ENCODE measurements around the gene PLCZ1. TPM values are rescaled to one million over a fixed set of nuclear protein-coding genes. Genes with fewer than 3 reads are reported as not detected.
"Not testable (repeated sequence)": the region's sequence is repeated elsewhere in the genome, so short reads cannot be mapped to it uniquely, and the experiment has no call there.

PLCZ1 gene
- not detected for total RNA-seq

GRCh38 chr12:18737819-18738218 is at the start of gene PLCZ1, which contains the start of gene CAPZA3:
Gene PLCZ1 (minus strand): TSS chr12:18738012. CDS start chr12:18737371, 641 bp downstream.
Gene CAPZA3 (plus strand): TSS chr12:18738119. CDS start chr12:18738269, 150 bp downstream.
- H3K9me3 ChIP-seq, result peaks cover 4 to 14% of the 10 kb centered on the region in 2 donors
- H3K4me1 ChIP-seq, result no peaks in the 10 kb centered on the region
- H3K27ac ChIP-seq, result no peak within 1 kb of the TSS
- no peaks in the 10 kb centered on the region for H3K36me3 ChIP-seq
- H3K27me3 ChIP-seq, result no peaks in the 10 kb centered on the region
- DNase-seq (ENCODE audit: low spot score), result no peak
- TF ChIP-seq, protein P1, sequence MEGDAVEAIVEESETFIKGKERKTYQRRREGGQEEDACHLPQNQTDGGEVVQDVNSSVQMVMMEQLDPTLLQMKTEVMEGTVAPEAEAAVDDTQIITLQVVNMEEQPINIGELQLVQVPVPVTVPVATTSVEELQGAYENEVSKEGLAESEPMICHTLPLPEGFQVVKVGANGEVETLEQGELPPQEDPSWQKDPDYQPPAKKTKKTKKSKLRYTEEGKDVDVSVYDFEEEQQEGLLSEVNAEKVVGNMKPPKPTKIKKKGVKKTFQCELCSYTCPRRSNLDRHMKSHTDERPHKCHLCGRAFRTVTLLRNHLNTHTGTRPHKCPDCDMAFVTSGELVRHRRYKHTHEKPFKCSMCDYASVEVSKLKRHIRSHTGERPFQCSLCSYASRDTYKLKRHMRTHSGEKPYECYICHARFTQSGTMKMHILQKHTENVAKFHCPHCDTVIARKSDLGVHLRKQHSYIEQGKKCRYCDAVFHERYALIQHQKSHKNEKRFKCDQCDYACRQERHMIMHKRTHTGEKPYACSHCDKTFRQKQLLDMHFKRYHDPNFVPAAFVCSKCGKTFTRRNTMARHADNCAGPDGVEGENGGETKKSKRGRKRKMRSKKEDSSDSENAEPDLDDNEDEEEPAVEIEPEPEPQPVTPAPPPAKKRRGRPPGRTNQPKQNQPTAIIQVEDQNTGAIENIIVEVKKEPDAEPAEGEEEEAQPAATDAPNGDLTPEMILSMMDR (IDR thresholded peaks at IDR 0.05), result no peak
- no peak within 1 kb of the TSS for H3K4me3 ChIP-seq

- DNase-seq (ENCODE audit: low spot score); H3K27ac ChIP-seq; H3K4me1 ChIP-seq; H3K27me3 ChIP-seq; H3K36me3 ChIP-seq; H3K9me3 ChIP-seq; H3K4me3 ChIP-seq: not testable (repeated sequence)
Measured at GRCh38 chr12:18785465-18785864, 47.7 kb upstream of the PLCZ1 start.

GRCh38 chr12:18782827-18783226 is 45.0 kb upstream of the PLCZ1 start:
- no peak overlapping the region for H3K4me3 ChIP-seq
- no peak overlapping the region for H3K27ac ChIP-seq
- H3K9me3 ChIP-seq, result peaks cover 0 to 8% of the 10 kb centered on the region in 2 donors
- H3K4me1 ChIP-seq, result no peaks in the 10 kb centered on the region
- TF ChIP-seq, protein P1 (IDR thresholded peaks at IDR 0.05), result no peak
- no peak for DNase-seq (ENCODE audit: low spot score)
- H3K36me3 ChIP-seq, result no peaks in the 10 kb centered on the region
- no peaks in the 10 kb centered on the region for H3K27me3 ChIP-seq

DNA sequence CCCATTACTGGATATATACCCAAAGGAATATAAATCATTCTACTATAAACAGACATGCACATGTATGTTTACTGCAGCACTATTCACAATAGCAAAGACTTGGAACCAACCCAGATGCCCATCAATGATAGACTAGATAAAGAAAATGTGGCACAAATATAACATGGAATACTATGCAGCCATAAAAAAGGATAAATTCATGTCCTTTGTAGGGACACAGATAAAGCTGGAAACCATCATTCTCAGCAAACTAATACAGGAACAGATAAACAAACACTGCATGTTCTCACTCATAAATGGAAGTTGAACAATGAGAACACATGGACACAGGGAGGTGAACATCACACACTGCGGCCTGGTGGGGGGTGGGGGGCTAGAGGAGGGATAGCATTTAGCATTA is 28.7 kb upstream of the PLCZ1 start:
- H3K4me1 ChIP-seq; H3K27me3 ChIP-seq; DNase-seq (ENCODE audit: low spot score); H3K4me3 ChIP-seq; H3K36me3 ChIP-seq; H3K27ac ChIP-seq: not testable (repeated sequence)
- peaks cover 5 to 20% of the 10 kb centered on the region in 2 donors for H3K9me3 ChIP-seq

DNA sequence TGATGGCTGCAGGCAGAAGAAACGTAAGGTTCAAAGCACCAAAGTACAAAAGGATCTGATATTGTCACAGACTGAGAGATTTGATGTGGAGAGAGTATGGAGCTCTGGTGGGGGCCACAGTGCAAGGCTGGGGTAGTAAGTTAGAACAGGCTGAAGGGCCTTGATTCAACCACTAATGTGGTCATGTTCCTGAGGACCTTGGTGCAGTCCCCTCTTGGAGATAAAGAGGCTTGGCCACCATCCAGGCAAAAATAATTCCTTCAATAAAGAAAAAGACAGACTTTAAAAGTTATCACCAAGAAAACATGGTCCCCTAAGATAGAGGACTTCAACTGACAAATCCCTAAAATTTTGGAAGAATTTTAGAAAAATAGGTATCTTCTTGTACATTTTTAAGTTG is 17.5 kb upstream of the PLCZ1 start:
- Histone ChIP-seq H3K36me3 (no peaks in the 10 kb centered on the region), H3K4me3 (no peak overlapping the region), H3K4me1 (peaks cover 0 to 22% of the 10 kb centered on the region in 2 donors), H3K9me3 (no peaks in the 10 kb centered on the region), H3K27me3 (no peaks in the 10 kb centered on the region), H3K27ac (peak overlapping the region in 1 of 2 donors; percentile 89)
- TF ChIP-seq, protein P1 (IDR thresholded peaks at IDR 0.05), result no peak
- DNase-seq (ENCODE audit: low spot score), result no peak

GRCh38 chr12:18754124-18754707 is 16.4 kb upstream of the PLCZ1 start:
- no peak for DNase-seq (ENCODE audit: low spot score)
- TF ChIP-seq, protein P1 (IDR thresholded peaks at IDR 0.05), result no peak
- Histone ChIP-seq H3K27me3 (no peaks in the 10 kb centered on the region), H3K27ac (peak overlapping the region; percentile 78 to 89), H3K4me1 (peaks cover 0 to 29% of the 10 kb centered on the region in 2 donors), H3K9me3 (no peaks in the 10 kb centered on the region), H3K36me3 (no peaks in the 10 kb centered on the region), H3K4me3 (peak overlapping the region; percentile 23 to 34)
